AG09319 (cell line): ENCODE measurements around the gene MRPL4.
"Not testable (repeated sequence)": the region's sequence is repeated elsewhere in the genome, so short reads cannot be mapped to it uniquely, and the experiment has no call there.

Experiments
- DNase-seq: peaks from one replicate; pipeline ENCODE4 v3.0.0-alpha.2; 2010; ENCODE audit warnings: low read depth; ENCODE audit errors: extremely low read depth
- TF ChIP-seq, protein P1 (sequence below): IDR thresholded peaks from 2 replicates; pipeline ENCODE4 v1.5.1; 2011; ENCODE audit warnings: low read depth, mild to moderate bottlenecking, inconsistent platforms, low read length, moderate library complexity

MRPL4 gene

DNA sequence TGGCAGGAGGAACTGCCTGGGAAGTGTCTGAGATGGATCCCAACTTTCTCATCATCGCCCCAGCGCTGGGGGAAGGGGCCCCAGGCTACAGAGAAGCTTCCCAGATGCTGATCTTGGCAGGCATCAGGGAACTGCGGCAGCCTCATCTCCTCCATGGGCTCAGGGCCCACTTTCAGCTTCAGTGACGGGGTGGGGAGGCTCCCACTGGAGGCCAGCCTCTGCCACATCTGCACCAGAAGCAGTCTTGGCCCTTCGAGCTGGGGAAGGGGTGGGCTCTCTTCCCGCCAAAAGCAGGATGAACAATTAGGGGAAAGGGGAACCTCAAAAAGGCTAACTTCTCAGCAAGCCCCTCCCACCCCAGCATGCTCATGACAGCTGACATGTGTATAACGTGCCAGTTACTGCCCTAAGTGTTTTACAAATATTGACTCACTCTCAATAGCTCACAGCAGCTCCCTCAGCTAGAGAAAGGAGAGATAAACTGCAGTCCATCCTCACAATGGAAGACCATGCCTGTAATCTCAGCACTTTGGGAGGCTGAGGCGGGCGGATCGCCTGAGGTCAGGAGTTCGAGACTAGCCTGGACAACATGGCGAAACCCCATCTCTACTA, 13.7 kb upstream of the MRPL4 start:
- DNase-seq = no peak
- TF ChIP-seq, protein P1, sequence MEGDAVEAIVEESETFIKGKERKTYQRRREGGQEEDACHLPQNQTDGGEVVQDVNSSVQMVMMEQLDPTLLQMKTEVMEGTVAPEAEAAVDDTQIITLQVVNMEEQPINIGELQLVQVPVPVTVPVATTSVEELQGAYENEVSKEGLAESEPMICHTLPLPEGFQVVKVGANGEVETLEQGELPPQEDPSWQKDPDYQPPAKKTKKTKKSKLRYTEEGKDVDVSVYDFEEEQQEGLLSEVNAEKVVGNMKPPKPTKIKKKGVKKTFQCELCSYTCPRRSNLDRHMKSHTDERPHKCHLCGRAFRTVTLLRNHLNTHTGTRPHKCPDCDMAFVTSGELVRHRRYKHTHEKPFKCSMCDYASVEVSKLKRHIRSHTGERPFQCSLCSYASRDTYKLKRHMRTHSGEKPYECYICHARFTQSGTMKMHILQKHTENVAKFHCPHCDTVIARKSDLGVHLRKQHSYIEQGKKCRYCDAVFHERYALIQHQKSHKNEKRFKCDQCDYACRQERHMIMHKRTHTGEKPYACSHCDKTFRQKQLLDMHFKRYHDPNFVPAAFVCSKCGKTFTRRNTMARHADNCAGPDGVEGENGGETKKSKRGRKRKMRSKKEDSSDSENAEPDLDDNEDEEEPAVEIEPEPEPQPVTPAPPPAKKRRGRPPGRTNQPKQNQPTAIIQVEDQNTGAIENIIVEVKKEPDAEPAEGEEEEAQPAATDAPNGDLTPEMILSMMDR = no peak

DNA sequence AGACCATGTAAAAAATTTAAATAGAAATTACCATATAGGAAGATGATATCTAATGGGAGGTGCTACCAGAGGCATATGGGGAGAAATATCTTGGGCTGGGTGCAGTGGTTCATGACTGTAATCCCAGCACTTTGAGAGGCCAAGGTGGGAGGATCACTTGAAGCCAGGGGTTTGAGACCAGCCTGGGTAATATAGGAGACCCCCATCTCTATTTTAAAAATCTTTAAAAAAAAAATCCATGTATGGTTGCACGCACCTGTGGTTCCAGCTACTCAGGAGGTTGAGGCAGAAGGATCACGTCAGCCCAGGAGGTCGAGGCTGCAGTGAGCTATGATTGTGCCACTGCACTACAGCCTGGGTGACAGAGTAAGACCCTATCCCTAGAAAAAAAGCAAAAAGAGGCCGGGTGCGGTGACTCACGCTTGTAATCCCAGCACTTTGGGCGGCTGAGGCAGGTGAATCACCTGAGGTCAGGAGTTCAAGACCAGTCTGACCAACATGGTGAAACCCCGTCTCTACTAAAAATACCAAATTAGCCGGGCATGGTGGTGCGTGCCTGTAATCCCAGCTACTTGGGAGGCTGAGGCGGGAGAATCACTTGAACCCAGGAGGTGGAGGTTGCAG, 10.1 kb upstream of the MRPL4 start:
- DNase-seq = not testable (repeated sequence)

DNA sequence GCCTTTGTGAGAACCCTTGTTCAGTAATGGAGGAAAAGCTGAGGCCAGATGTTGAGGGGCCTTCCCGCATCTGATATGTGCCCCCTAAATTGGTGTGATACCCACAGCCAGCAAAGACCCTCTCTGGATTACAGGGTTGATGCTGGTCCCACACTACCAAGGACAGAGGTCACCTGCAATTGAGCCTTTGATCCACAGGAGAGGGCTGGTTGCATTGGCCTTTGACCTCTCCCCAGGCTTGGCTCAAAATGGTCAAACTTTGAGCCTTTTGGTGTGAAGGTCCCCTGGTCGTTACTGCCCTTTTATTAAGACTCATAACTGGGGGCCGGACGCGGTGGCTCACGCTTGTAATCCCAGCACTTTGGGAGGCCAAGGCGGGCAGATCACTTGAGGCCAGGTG, 8.4 kb upstream of the MRPL4 start:
- TF ChIP-seq, protein P1 = no peak
- no peak for DNase-seq

DNA sequence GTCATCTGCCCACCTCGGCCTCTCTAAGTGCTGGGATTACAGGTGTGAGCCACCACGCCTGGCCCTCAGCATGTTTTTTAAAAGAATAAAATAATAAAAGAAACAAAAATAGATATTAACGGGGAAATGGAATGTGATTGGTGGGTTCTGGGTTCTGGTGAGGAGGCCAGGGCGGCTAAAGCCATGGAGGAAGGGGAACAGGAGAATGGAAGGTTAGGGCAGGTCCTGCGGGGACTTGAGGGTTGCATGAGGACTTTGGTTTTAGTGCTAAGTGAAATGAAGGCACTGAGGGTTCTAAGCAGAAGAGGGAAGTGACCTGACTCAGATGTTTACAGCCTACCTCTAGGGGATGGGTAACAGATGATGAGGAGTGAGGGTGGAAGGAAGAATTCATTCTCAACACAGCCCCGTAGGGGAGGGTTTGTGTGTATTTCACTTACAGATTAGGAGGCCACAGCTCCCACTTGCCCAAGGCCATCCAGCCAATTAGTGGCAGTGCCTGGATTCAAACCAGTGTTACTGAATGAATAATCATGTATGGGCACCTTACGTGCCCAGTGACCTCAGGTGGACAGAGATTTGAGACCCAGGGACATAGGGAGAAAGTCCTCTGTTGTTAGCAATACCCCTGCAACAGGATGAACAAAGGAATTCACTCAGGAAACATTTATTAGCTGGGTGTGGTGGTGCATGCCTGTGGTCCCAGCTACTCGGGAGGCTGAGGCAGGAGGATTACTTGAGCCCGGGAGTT, 6.7 kb upstream of the MRPL4 start:
- no peak for DNase-seq
- TF ChIP-seq, protein P1 = no peak

DNA sequence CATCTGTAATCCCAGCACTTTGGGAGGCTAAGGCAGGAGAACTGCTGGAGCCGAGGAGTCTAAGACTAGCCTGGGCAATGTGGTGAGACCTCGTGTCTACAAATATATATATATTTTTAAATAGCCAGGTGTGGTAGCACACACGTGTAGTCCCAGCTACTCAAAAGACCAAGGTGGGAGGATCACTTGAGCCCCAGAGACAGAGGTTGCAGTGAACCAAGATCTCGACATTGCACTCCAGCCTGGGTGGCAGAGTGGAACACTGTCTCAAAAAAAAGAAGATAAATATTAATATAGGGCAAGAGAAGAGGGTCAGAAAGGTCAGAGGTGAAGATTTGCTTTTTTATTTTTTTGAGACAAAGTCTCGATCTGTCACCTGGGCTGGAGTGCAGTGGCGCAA, 5.5 kb upstream of the MRPL4 start:
- DNase-seq = no peak
- TF ChIP-seq, protein P1 = no peak

DNA sequence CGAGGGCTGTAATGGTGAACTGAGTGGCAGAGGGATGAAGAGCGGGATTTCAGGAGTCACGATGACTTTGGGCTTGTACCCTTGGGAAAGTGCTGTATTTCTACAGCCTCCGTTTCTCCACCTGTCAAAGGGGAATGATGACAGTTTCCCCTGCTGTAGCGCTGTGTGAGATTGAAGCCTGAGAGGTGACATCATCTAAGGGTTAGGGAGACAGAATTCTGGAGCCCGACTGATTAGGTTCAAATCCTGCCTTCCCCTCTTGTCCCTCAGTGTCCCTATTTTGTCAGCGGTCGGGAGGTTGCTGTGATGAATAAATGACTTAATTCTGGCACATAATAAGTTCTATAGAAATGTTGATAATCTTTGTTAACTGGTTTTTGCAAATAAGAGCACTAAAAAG, 693 bp downstream of the MRPL4 start:
- TF ChIP-seq, protein P1 = no peak
- DNase-seq = no peak

DNA sequence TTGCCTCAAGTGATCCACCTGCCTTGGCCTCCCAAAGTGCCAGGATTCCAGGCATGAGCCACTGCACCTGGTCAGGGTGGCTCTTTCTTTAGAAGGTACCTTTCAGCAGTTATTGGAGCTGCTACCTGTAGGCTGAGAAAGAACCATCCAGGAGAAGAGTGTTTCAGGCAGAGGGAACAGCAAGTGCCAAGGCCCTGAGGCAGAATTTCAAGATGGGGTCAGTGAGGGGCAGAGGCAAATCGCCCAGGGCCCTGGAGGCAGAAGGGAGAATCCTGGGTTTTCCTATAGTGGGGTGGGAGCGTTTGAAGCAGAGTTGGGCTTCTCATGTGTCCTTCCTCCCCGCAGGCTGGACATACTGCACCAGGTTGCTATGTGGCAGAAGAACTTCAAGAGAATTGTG, 2.2 kb downstream of the MRPL4 start:
- TF ChIP-seq, protein P1 = no peak
- no peak for DNase-seq

DNA sequence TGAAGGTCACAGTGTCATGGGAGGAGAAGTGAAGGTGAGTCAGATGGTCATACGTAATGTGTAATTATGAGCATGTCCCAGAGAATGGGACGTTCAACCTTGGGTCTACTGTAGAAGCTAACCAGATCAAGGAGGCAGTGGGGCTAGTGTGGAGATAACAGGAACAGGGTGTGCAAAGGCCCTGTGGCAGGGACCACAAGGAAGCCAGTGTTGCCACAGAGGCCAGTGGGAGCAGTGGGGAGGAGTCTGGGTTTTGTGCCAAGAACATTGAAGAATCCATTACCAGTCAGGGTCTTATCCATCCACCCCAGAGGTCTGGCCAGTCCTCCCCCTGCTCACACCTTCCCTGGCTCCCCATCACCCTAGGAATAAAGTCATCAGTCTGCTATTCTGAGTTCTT, 3.3 kb downstream of the MRPL4 start:
- TF ChIP-seq, protein P1 = no peak
- DNase-seq = no peak
